HepG2 (cell line): Measurements from ENCODE around the gene ASXL1. TPM values are rescaled to one million over a fixed set of nuclear protein-coding genes. Genes with fewer than 3 reads are reported as not detected.

ENCODE experiments used
- AKAP8 ChIP-seq: sonication (generic); formaldehyde crosslinking; IDR thresholded peaks from 2 replicates; pipeline ENCODE4 v1.5.1; 2020; ENCODE audit warnings: mild to moderate bottlenecking, missing genetic modification reagents
- FOXA3 ChIP-seq: IDR thresholded peaks from 2 replicates; pipeline ENCODE4 v1.6.1; 2016; ENCODE audit warnings: missing genetic modification reagents, missing compliant biosample characterization
- GATAD2A ChIP-seq: IDR thresholded peaks from 2 replicates; pipeline ENCODE4 v1.6.1; 2016
- GFI1 ChIP-seq: sonication (generic); formaldehyde crosslinking; IDR thresholded peaks from 2 replicates; pipeline ENCODE4 v1.5.0; 2020; ENCODE audit warnings: missing genetic modification reagents, mild to moderate bottlenecking, borderline replicate concordance
- JUND ChIP-seq: sonication (generic); formaldehyde crosslinking; IDR thresholded peaks from 2 replicates; pipeline ENCODE4 v1.8.0; 2022; ENCODE audit warnings: mild to moderate bottlenecking, missing genetic modification reagents
- MED1 ChIP-seq: sonication (generic); formaldehyde crosslinking; IDR thresholded peaks from 2 replicates; pipeline ENCODE4 v1.4.0; 2020; ENCODE audit warnings: missing genetic modification reagents
- RCOR2 ChIP-seq: IDR thresholded peaks from 2 replicates; pipeline ENCODE4 v1.6.1; 2016; ENCODE audit warnings: missing biosample characterization, missing genetic modification reagents
- SALL1 ChIP-seq: sonication (generic); formaldehyde crosslinking; IDR thresholded peaks from 2 replicates; pipeline ENCODE4 v1.8.0; 2022; ENCODE audit warnings: mild to moderate bottlenecking, missing genetic modification reagents
- SETDB1 ChIP-seq: sonication (generic); formaldehyde crosslinking; IDR thresholded peaks from 2 replicates; pipeline ENCODE4 v1.5.1; 2020; ENCODE audit warnings: missing genetic modification reagents, mild to moderate bottlenecking, borderline replicate concordance
- THAP11 ChIP-seq: IDR thresholded peaks from 2 replicates; pipeline ENCODE4 v1.6.1; 2016; ENCODE audit warnings: missing biosample characterization, missing genetic modification reagents
- ZNF367 ChIP-seq: sonication (generic); formaldehyde crosslinking; IDR thresholded peaks from 2 replicates; pipeline ENCODE4 v1.4.0; 2020; ENCODE audit warnings: missing genetic modification reagents, borderline replicate concordance
- ZNF431 ChIP-seq: sonication (generic); formaldehyde crosslinking; IDR thresholded peaks from 2 replicates; pipeline ENCODE4 v1.9.0; 2022; ENCODE audit warnings: missing genetic modification reagents, low read depth, mild to moderate bottlenecking, borderline replicate concordance
- ZNF446 ChIP-seq: sonication (generic); formaldehyde crosslinking; IDR thresholded peaks from 2 replicates; pipeline ENCODE4 v1.5.0; 2020; ENCODE audit warnings: mild to moderate bottlenecking, missing genetic modification reagents
- ZNF510 ChIP-seq: sonication (generic); formaldehyde crosslinking; IDR thresholded peaks from 2 replicates; pipeline ENCODE4 v1.4.0; 2020; ENCODE audit warnings: low read depth, mild to moderate bottlenecking, missing genetic modification reagents
- polyA plus RNA-seq, 8 experiments: library from polyadenylated mRNA; depleted of rRNA in 3 of 8; stranded (reverse) in 7 of 8; unstranded in 1 of 8; fragments of >200 nt; fragmentation: Illumina TruSeq in 4 of 8; extraction: Trizol in 4 of 8; gene quantifications; 2 replicates each; pipeline versions ENCODE4 v1.2.1 to v1.2.3, GENCODE V29; 2011 to 2016; ENCODE audit warnings: low read depth in 4 of 8, missing spikeins in 1 of 8, mixed read lengths in 1 of 8; ENCODE audit not compliant: insufficient read depth in 1 of 8
- total RNA-seq, 5 experiments: library from RNA; depleted of rRNA; stranded (reverse); fragments of >200 nt; fragmentation: Illumina TruSeq; extraction: Trizol; gene quantifications; 2 replicates each; pipeline ENCODE4 v1.2.3, GENCODE V29; 2016; ENCODE audit warnings: low read depth in 1 of 5
- TF ChIP-seq, protein P1 (sequence below): IDR thresholded peaks from 2 replicates; pipeline ENCODE4 v1.4.0; 2020; ENCODE audit warnings: mild to moderate bottlenecking, missing genetic modification reagents
- TF ChIP-seq, protein P2 (sequence below): sonication (generic); formaldehyde crosslinking; IDR thresholded peaks from 2 replicates; pipeline ENCODE4 v1.4.0; 2020; ENCODE audit warnings: missing genetic modification reagents
- TF ChIP-seq, protein P3 (sequence below): sonication (generic); formaldehyde crosslinking; IDR thresholded peaks from 2 replicates; pipeline ENCODE4 v1.4.0; 2020; ENCODE audit warnings: missing genetic modification reagents
- TF ChIP-seq, protein P4 (sequence below): sonication (generic); formaldehyde crosslinking; conservative IDR thresholded peaks from 2 replicates; pipeline ENCODE4 v1.4.0; 2020; ENCODE audit warnings: missing genetic modification reagents
- TF ChIP-seq, protein P5 (sequence below): sonication (generic); formaldehyde crosslinking; IDR thresholded peaks from 2 replicates; pipeline ENCODE4 v1.4.0; 2020; ENCODE audit warnings: missing genetic modification reagents
- TF ChIP-seq, protein P6 (sequence below): IDR thresholded peaks from 2 replicates; pipeline ENCODE4 v1.6.1; 2018; ENCODE audit warnings: missing genetic modification reagents, mild to moderate bottlenecking, missing compliant biosample characterization

Gene ASXL1
- total and polyA plus RNA-seq, 2 of the 13 experiments (the other 11 are each of a cell fraction or from before 2014, with no cell fraction given) = 62.1 to 74.8 TPM

DNA sequence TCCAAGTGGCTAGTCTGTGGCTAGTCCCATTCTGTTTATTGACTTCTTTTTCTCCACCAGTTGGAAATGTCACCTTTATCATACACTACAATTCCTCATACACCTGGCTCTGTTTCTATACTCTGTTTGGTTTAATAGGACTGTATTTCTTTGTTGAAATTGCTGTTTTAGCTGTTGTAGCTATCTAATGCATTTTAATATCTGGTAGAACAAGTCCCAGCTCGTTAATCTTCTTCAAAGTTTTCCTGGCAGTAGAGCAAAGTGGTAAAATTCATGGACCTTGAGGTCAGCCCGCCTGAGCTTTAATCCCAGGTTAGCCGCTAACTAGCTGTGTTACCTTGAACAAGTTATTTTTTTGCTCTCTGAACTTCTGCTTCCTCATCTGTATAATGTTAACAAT is 9.9 kb upstream of the ASXL1 start (continued):
- TF ChIP-seq RCOR2 (peak; percentile 71), SETDB1 (CRISPR knock-in tag) (no peak), ZNF367 (CRISPR knock-in tag) (no peak), ZNF431 (CRISPR knock-in tag) (no peak), MED1 (CRISPR knock-in tag) (peak; percentile 46; the same call in 1 of the 2 replicates), ZNF510 (CRISPR knock-in tag) (no peak), JUND (no peak), ZNF446 (CRISPR knock-in tag) (no peak), SALL1 (CRISPR knock-in tag) (peak; percentile 36; the same call in 1 of the 2 replicates), GFI1 (no peak), AKAP8 (CRISPR knock-in tag) (no peak), FOXA3 (CRISPR knock-in tag) (peak; percentile 7; the same call in 1 of the 2 replicates), THAP11 (CRISPR knock-in tag) (0 out of 2 replicates have a peak, but pooled peaks have one; percentile 12), GATAD2A (0 out of 2 replicates have a peak, but pooled peaks have one; percentile 43)
- TF ChIP-seq, protein P1, sequence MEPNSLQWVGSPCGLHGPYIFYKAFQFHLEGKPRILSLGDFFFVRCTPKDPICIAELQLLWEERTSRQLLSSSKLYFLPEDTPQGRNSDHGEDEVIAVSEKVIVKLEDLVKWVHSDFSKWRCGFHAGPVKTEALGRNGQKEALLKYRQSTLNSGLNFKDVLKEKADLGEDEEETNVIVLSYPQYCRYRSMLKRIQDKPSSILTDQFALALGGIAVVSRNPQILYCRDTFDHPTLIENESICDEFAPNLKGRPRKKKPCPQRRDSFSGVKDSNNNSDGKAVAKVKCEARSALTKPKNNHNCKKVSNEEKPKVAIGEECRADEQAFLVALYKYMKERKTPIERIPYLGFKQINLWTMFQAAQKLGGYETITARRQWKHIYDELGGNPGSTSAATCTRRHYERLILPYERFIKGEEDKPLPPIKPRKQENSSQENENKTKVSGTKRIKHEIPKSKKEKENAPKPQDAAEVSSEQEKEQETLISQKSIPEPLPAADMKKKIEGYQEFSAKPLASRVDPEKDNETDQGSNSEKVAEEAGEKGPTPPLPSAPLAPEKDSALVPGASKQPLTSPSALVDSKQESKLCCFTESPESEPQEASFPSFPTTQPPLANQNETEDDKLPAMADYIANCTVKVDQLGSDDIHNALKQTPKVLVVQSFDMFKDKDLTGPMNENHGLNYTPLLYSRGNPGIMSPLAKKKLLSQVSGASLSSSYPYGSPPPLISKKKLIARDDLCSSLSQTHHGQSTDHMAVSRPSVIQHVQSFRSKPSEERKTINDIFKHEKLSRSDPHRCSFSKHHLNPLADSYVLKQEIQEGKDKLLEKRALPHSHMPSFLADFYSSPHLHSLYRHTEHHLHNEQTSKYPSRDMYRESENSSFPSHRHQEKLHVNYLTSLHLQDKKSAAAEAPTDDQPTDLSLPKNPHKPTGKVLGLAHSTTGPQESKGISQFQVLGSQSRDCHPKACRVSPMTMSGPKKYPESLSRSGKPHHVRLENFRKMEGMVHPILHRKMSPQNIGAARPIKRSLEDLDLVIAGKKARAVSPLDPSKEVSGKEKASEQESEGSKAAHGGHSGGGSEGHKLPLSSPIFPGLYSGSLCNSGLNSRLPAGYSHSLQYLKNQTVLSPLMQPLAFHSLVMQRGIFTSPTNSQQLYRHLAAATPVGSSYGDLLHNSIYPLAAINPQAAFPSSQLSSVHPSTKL (CRISPR knock-in tag) = 0 out of 2 replicates have a peak, but pooled peaks have one; percentile 14
- TF ChIP-seq, protein P2, sequence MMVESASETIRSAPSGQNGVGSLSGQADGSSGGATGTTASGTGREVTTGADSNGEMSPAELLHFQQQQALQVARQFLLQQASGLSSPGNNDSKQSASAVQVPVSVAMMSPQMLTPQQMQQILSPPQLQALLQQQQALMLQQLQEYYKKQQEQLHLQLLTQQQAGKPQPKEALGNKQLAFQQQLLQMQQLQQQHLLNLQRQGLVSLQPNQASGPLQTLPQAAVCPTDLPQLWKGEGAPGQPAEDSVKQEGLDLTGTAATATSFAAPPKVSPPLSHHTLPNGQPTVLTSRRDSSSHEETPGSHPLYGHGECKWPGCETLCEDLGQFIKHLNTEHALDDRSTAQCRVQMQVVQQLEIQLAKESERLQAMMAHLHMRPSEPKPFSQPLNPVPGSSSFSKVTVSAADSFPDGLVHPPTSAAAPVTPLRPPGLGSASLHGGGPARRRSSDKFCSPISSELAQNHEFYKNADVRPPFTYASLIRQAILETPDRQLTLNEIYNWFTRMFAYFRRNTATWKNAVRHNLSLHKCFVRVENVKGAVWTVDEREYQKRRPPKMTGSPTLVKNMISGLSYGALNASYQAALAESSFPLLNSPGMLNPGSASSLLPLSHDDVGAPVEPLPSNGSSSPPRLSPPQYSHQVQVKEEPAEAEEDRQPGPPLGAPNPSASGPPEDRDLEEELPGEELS (CRISPR knock-in tag) = no peak
- TF ChIP-seq, protein P3, sequence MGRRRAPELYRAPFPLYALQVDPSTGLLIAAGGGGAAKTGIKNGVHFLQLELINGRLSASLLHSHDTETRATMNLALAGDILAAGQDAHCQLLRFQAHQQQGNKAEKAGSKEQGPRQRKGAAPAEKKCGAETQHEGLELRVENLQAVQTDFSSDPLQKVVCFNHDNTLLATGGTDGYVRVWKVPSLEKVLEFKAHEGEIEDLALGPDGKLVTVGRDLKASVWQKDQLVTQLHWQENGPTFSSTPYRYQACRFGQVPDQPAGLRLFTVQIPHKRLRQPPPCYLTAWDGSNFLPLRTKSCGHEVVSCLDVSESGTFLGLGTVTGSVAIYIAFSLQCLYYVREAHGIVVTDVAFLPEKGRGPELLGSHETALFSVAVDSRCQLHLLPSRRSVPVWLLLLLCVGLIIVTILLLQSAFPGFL (CRISPR knock-in tag) = no peak
- TF ChIP-seq, protein P4, sequence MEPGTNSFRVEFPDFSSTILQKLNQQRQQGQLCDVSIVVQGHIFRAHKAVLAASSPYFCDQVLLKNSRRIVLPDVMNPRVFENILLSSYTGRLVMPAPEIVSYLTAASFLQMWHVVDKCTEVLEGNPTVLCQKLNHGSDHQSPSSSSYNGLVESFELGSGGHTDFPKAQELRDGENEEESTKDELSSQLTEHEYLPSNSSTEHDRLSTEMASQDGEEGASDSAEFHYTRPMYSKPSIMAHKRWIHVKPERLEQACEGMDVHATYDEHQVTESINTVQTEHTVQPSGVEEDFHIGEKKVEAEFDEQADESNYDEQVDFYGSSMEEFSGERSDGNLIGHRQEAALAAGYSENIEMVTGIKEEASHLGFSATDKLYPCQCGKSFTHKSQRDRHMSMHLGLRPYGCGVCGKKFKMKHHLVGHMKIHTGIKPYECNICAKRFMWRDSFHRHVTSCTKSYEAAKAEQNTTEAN (CRISPR knock-in tag) = no peak
- TF ChIP-seq, protein P5, sequence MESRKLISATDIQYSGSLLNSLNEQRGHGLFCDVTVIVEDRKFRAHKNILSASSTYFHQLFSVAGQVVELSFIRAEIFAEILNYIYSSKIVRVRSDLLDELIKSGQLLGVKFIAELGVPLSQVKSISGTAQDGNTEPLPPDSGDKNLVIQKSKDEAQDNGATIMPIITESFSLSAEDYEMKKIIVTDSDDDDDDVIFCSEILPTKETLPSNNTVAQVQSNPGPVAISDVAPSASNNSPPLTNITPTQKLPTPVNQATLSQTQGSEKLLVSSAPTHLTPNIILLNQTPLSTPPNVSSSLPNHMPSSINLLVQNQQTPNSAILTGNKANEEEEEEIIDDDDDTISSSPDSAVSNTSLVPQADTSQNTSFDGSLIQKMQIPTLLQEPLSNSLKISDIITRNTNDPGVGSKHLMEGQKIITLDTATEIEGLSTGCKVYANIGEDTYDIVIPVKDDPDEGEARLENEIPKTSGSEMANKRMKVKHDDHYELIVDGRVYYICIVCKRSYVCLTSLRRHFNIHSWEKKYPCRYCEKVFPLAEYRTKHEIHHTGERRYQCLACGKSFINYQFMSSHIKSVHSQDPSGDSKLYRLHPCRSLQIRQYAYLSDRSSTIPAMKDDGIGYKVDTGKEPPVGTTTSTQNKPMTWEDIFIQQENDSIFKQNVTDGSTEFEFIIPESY (CRISPR knock-in tag) = peak; percentile 98
- TF ChIP-seq, protein P6, sequence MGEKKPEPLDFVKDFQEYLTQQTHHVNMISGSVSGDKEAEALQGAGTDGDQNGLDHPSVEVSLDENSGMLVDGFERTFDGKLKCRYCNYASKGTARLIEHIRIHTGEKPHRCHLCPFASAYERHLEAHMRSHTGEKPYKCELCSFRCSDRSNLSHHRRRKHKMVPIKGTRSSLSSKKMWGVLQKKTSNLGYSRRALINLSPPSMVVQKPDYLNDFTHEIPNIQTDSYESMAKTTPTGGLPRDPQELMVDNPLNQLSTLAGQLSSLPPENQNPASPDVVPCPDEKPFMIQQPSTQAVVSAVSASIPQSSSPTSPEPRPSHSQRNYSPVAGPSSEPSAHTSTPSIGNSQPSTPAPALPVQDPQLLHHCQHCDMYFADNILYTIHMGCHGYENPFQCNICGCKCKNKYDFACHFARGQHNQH (CRISPR knock-in tag) = no peak
